Stimulated activated CD8-positive, alpha-beta memory T cell treated with anti-CD3 and anti-CD28 coated beads, Interleukin-2, amount 100 ng/mL, for 1 hour (primary cell): ENCODE results near the gene EPHB6.

Experiments
- DNase-seq, 2 donors: peaks; one replicate each; pipeline ENCODE4 v3.0.0-alpha.2; 2020; ENCODE audit warnings: low read depth in 2 of 2

EPHB6 gene

GRCh38 chr7:142854372-142855113, at the start of gene EPHB6:
TSS of gene EPHB6 (plus strand) at chr7:142855076. CDS start at chr7:142863228, 8,152 bp downstream.
- DNase-seq, result no peak

- no peak for DNase-seq
Measured at GRCh38 chr7:142805350-142806021, 49.4 kb upstream of the EPHB6 start.

GRCh38 chr7:142806022-142806356, 48.9 kb upstream of the EPHB6 start:
- DNase-seq, result no peak

- no peak for DNase-seq
Measured at GRCh38 chr7:142806957-142807356, 47.9 kb upstream of the EPHB6 start.

GRCh38 chr7:142807855-142808460, 46.9 kb upstream of the EPHB6 start:
- DNase-seq, result no peak

- no peak for DNase-seq
Measured at GRCh38 chr7:142808461-142808801, 46.4 kb upstream of the EPHB6 start.

GRCh38 chr7:142808802-142809583, 45.9 kb upstream of the EPHB6 start:
- peak; percentile 78 to 87 for DNase-seq

- no peak for DNase-seq
Measured at GRCh38 chr7:142809671-142810070, 45.2 kb upstream of the EPHB6 start.

- no peak for DNase-seq
Measured at GRCh38 chr7:142811154-142811737, 43.6 kb upstream of the EPHB6 start.

GRCh38 chr7:142812437-142813215, 42.2 kb upstream of the EPHB6 start:
- DNase-seq, result no peak

GRCh38 chr7:142813226-142813625, 41.6 kb upstream of the EPHB6 start:
- no peak for DNase-seq

- no peak for DNase-seq
Measured at GRCh38 chr7:142813699-142814098, 41.2 kb upstream of the EPHB6 start.

GRCh38 chr7:142814451-142814850, 40.4 kb upstream of the EPHB6 start:
- no peak for DNase-seq

- no peak for DNase-seq
Measured at GRCh38 chr7:142815134-142815533, 39.7 kb upstream of the EPHB6 start.

GRCh38 chr7:142817506-142817905, 37.4 kb upstream of the EPHB6 start:
- DNase-seq, result no peak

GRCh38 chr7:142819530-142819929, 35.3 kb upstream of the EPHB6 start:
- no peak for DNase-seq

- no peak for DNase-seq
Measured at GRCh38 chr7:142822714-142823113, 32.2 kb upstream of the EPHB6 start.

- no peak for DNase-seq
Measured at GRCh38 chr7:142827951-142828500, 26.9 kb upstream of the EPHB6 start.

GRCh38 chr7:142832417-142832816, 22.5 kb upstream of the EPHB6 start:
- DNase-seq, result no peak

GRCh38 chr7:142833174-142834048, 21.5 kb upstream of the EPHB6 start:
- no peak for DNase-seq
